ENCODE results near the gene PDYN.

DNA sequence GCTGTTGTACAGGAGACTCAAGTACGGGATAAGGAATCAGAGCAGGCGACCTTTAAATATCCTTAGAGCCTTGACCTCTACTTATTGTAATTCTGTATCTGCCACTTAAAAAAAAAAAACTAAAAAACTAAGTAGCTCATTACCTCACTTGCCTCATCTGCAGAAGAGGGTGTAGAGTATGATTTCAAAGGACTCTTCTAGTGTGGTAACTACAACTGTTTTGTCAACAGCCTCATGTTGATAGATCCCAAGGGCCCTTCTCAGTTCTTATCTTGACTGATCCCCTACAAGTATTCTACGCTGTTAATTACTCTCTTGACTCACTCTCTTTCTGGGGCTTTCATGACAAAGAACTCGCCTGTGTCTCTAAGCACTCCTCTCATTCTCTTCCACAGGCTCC lies 16.7 kb upstream of the PDYN start:
- TF ChIP-seq, protein P1, sequence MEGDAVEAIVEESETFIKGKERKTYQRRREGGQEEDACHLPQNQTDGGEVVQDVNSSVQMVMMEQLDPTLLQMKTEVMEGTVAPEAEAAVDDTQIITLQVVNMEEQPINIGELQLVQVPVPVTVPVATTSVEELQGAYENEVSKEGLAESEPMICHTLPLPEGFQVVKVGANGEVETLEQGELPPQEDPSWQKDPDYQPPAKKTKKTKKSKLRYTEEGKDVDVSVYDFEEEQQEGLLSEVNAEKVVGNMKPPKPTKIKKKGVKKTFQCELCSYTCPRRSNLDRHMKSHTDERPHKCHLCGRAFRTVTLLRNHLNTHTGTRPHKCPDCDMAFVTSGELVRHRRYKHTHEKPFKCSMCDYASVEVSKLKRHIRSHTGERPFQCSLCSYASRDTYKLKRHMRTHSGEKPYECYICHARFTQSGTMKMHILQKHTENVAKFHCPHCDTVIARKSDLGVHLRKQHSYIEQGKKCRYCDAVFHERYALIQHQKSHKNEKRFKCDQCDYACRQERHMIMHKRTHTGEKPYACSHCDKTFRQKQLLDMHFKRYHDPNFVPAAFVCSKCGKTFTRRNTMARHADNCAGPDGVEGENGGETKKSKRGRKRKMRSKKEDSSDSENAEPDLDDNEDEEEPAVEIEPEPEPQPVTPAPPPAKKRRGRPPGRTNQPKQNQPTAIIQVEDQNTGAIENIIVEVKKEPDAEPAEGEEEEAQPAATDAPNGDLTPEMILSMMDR (conservative IDR thresholded peaks at IDR 0.05), result no peak
- no peak for TF ChIP-seq EZH2 (IDR thresholded peaks at IDR 0.05; ENCODE audit: low read depth)

All from PC-9 (cell line).